Measurements from ENCODE around the gene EVPL. TPM values are rescaled to one million over a fixed set of nuclear protein-coding genes. Genes with fewer than 3 reads are reported as not detected.

Gene EVPL
- total RNA-seq = 1 to 10 TPM in 1 of 4 donors, under 1 TPM in 3; 0.19 to 1.3 (median 0.87) TPM

- TF ChIP-seq CTCF (IDR thresholded peaks at IDR 0.05; ENCODE audit: low read depth) = no peak
Observed at GRCh38 chr17:76027159-76027839, at the start of gene EVPL. TSS of gene EVPL (minus strand) at chr17:76027306. CDS start at chr17:76027198, 108 bp downstream.

- TF ChIP-seq CTCF (IDR thresholded peaks at IDR 0.05; ENCODE audit: low read depth) = no peak
Observed at GRCh38 chr17:76076146-76076764, 49.1 kb upstream of the EVPL start.

- no peak for TF ChIP-seq CTCF (IDR thresholded peaks at IDR 0.05; ENCODE audit: low read depth)
Observed at GRCh38 chr17:76075364-76076145, 48.4 kb upstream of the EVPL start.

- TF ChIP-seq CTCF (IDR thresholded peaks at IDR 0.05; ENCODE audit: low read depth) = no peak
Observed at GRCh38 chr17:76074390-76075363, 47.6 kb upstream of the EVPL start, which contains the start of gene GALR2. TSS of gene GALR2 (plus strand) at chr17:76074781. CDS start at chr17:76074884, 103 bp downstream.

GRCh38 chr17:76072148-76072858 is 45.2 kb upstream of the EVPL start, which contains the start of gene SRP68:
TSS of gene SRP68 (minus strand) at chr17:76072517. CDS start at chr17:76072491, 26 bp downstream.
- TF ChIP-seq CTCF (IDR thresholded peaks at IDR 0.05; ENCODE audit: low read depth) = no peak

- no peak for TF ChIP-seq CTCF (IDR thresholded peaks at IDR 0.05; ENCODE audit: low read depth)
Observed at GRCh38 chr17:76071531-76072147, 44.5 kb upstream of the EVPL start.

Measured in subcutaneous adipose tissue (tissue), 4 donors.